Panc1 (cell line): ENCODE data around the gene FAM168B. TPM values are rescaled to one million over a fixed set of nuclear protein-coding genes. Genes with fewer than 3 reads are reported as not detected.

Source experiments
- ATAC-seq: fragments of 200-7000 bp; cut with Tn5 transposase; 2 replicates; pipeline ENCODE4 v1.9.1; 2020; ENCODE audit warnings: mild to moderate bottlenecking, moderate library complexity
- BruUV-seq: library from RNA; stranded (reverse); fragments of 400-500 nt; replicated peaks from 2 replicates; lab custom pipeline; 2021; lab: Mats Ljungman, UMichigan
- CTCF ChIA-PET: fragments of 300-600 bp; sonication (Branson Sonifier 250); formaldehyde crosslinking; loops from one replicate; lab custom pipeline; 2022; ENCODE audit warnings: antibody characterized with exemption; lab: Charles Lee
- POLR2A ChIA-PET: fragments of 300-600 bp; sonication (Branson Sonifier 250); formaldehyde crosslinking; loops from one replicate; lab custom pipeline; 2022; ENCODE audit warnings: antibody characterized with exemption; lab: Charles Lee
- DNase-seq: peaks from one replicate; pipeline ENCODE4 v3.0.0-alpha.2; 2010; ENCODE audit warnings: low read depth, low spot score
- H3K27ac ChIP-seq: 2 replicates; pipeline ENCODE4 v1.5.1; 2011; ENCODE audit warnings: mild to moderate bottlenecking, low read length, inconsistent platforms
- H3K27me3 ChIP-seq: fragments of 200-500 bp; sonication (Bioruptor generic); 2 replicates; pipeline ENCODE4 v1.6.0; 2014; ENCODE audit warnings: low read length, inconsistent platforms; ENCODE audit not compliant: control insufficient read depth, insufficient read depth
- H3K36me3 ChIP-seq: fragments of 200-500 bp; sonication (Bioruptor generic); 2 replicates; pipeline ENCODE4 v1.5.1; 2014; ENCODE audit warnings: inconsistent platforms, mild to moderate bottlenecking, low read length, moderate library complexity; ENCODE audit not compliant: control insufficient read depth, insufficient read depth
- H3K4me1 ChIP-seq: 2 replicates; pipeline ENCODE4 v1.5.1; 2011; ENCODE audit warnings: inconsistent platforms, mild to moderate bottlenecking, low read length, moderate library complexity; ENCODE audit not compliant: control insufficient read depth, insufficient read depth
- H3K4me3 ChIP-seq, 2 experiments: 2 replicates each; pipeline ENCODE4 v1.5.1; 2011 to 2012; ENCODE audit warnings: low read depth in 2 of 2, low read length in 2 of 2, mild to moderate bottlenecking in 2 of 2, inconsistent platforms in 1 of 2, moderate library complexity in 1 of 2
- H3K9me3 ChIP-seq: fragments of 200-500 bp; sonication (Bioruptor generic); 2 replicates; pipeline ENCODE4 v1.5.1; 2014; ENCODE audit warnings: low read depth, mild to moderate bottlenecking, inconsistent platforms, low read length, moderate library complexity; ENCODE audit not compliant: control insufficient read depth, insufficient read depth
- CTCF ChIP-seq: fragments of 450-650 bp; IDR thresholded peaks from 2 replicates; pipeline ENCODE4 v1.5.1; 2017; ENCODE audit warnings: mild to moderate bottlenecking
- POLR2AphosphoS5 ChIP-seq: IDR thresholded peaks from 2 replicates; pipeline ENCODE4 v1.6.1; 2012; ENCODE audit warnings: mild to moderate bottlenecking, low read depth, low read length, moderate library complexity
- REST ChIP-seq, 2 experiments: IDR thresholded peaks; 2 replicates each; pipeline ENCODE4 v1.6.1; 2011 to 2012; ENCODE audit warnings: low read depth in 2 of 2, control low read depth in 1 of 2, low read length in 1 of 2, mild to moderate bottlenecking in 1 of 2, moderate library complexity in 1 of 2; ENCODE audit not compliant: insufficient read depth in 1 of 2
- SIN3A ChIP-seq: IDR thresholded peaks from 2 replicates; pipeline ENCODE4 v1.6.1; 2012; ENCODE audit warnings: low read depth, mild to moderate bottlenecking, low read length, moderate library complexity, borderline replicate concordance; ENCODE audit not compliant: insufficient read depth
- TCF7L2 ChIP-seq: IDR thresholded peaks from 2 replicates; pipeline ENCODE4 v1.6.1; 2011; ENCODE audit warnings: mild to moderate bottlenecking, low read depth, low read length, inconsistent platforms
- in situ Hi-C: cut with HindIII; loops from 2 replicates; pipeline ENCODE4 v1.10.0; 2016; ENCODE audit warnings: low sequenced_read_pairs, low pct_unique_long_range_greater_than_20kb
- intact Hi-C: fragments of 100-400 bp; cut with micrococcal nuclease; formaldehyde crosslinking; loops from one replicate; pipeline ENCODE4 v1.10.0; 2022; ENCODE audit not compliant: unreplicated experiment
- total RNA-seq: library from RNA; stranded (reverse); gene quantifications from one replicate; pipeline ENCODE4 v1.2.1, GENCODE V29; 2021; ENCODE audit not compliant: unreplicated experiment

Gene FAM168B
- total RNA-seq, 1 experiment from 2014 or later = 137 TPM

GRCh38 chr2:131127076-131127475, 33.8 kb upstream of the FAM168B start:
- Histone ChIP-seq H3K27ac (no peak overlapping the region), H3K4me1 (no peaks in the 10 kb centered on the region), H3K36me3 (peaks cover 14% of the 10 kb centered on the region), H3K9me3 (no peaks in the 10 kb centered on the region), H3K27me3 (no peaks in the 10 kb centered on the region), H3K4me3 (no peak overlapping the region)
- in situ Hi-C loops = no loop called here
- intact Hi-C loops = no loop called here
- DNase-seq (no peak), ATAC-seq (no peak)
- ChIA-PET POLR2A (no interaction called here), CTCF (no interaction called here)
- no peak for TF ChIP-seq TCF7L2
- no peak for TF ChIP-seq CTCF
- no peak for TF ChIP-seq REST (IDR thresholded peaks at IDR 0.05; ENCODE audit: insufficient read depth in 1 of 2, low read depth in 2 of 2, low read length in 1 of 2)
- TF ChIP-seq POLR2AphosphoS5 = no peak
- TF ChIP-seq SIN3A = no peak
- no TSS peak for BruUV-seq

- Histone ChIP-seq H3K4me3 (no peak overlapping the region), H3K4me1 (no peaks in the 10 kb centered on the region), H3K27me3 (no peaks in the 10 kb centered on the region), H3K36me3 (peaks cover 14% of the 10 kb centered on the region), H3K9me3 (no peaks in the 10 kb centered on the region), H3K27ac (no peak overlapping the region)
- BruUV-seq = no TSS peak
- in situ Hi-C loops (no loop called here), intact Hi-C loops (no loop called here)
- CTCF ChIA-PET = no interaction called here
- DNase-seq (no peak), ATAC-seq (no peak)
- TF ChIP-seq POLR2AphosphoS5 (no peak), REST (IDR thresholded peaks at IDR 0.05; ENCODE audit: insufficient read depth in 1 of 2, low read depth in 2 of 2, low read length in 1 of 2) (no peak), SIN3A (no peak), CTCF (no peak), TCF7L2 (no peak)
- POLR2A ChIA-PET = no interaction called here
These were observed 33.2 kb upstream of the FAM168B start for GRCh38 chr2:131126436-131126835.
